Panc1 (cell line): ENCODE results near the gene KRT86. TPM values are rescaled to one million over a fixed set of nuclear protein-coding genes. Genes with fewer than 3 reads are reported as not detected.

Experiments
- ATAC-seq: fragments of 200-7000 bp; cut with Tn5 transposase; 2 replicates; pipeline ENCODE4 v1.9.1; 2020; ENCODE audit warnings: mild to moderate bottlenecking, moderate library complexity
- BruUV-seq: library from RNA; stranded (reverse); fragments of 400-500 nt; replicated peaks from 2 replicates; lab custom pipeline; 2021; lab: Mats Ljungman, UMichigan
- CTCF ChIA-PET: fragments of 300-600 bp; sonication (Branson Sonifier 250); formaldehyde crosslinking; loops from one replicate; lab custom pipeline; 2022; ENCODE audit warnings: antibody characterized with exemption; lab: Charles Lee
- POLR2A ChIA-PET: fragments of 300-600 bp; sonication (Branson Sonifier 250); formaldehyde crosslinking; loops from one replicate; lab custom pipeline; 2022; ENCODE audit warnings: antibody characterized with exemption; lab: Charles Lee
- DNase-seq: peaks from one replicate; pipeline ENCODE4 v3.0.0-alpha.2; 2010; ENCODE audit warnings: low read depth, low spot score
- H3K27ac ChIP-seq: 2 replicates; pipeline ENCODE4 v1.5.1; 2011; ENCODE audit warnings: mild to moderate bottlenecking, low read length, inconsistent platforms
- H3K27me3 ChIP-seq: fragments of 200-500 bp; sonication (Bioruptor generic); 2 replicates; pipeline ENCODE4 v1.6.0; 2014; ENCODE audit warnings: low read length, inconsistent platforms; ENCODE audit not compliant: control insufficient read depth, insufficient read depth
- H3K36me3 ChIP-seq: fragments of 200-500 bp; sonication (Bioruptor generic); 2 replicates; pipeline ENCODE4 v1.5.1; 2014; ENCODE audit warnings: inconsistent platforms, mild to moderate bottlenecking, low read length, moderate library complexity; ENCODE audit not compliant: control insufficient read depth, insufficient read depth
- H3K4me1 ChIP-seq: 2 replicates; pipeline ENCODE4 v1.5.1; 2011; ENCODE audit warnings: inconsistent platforms, mild to moderate bottlenecking, low read length, moderate library complexity; ENCODE audit not compliant: control insufficient read depth, insufficient read depth
- H3K4me3 ChIP-seq, 2 experiments: 2 replicates each; pipeline ENCODE4 v1.5.1; 2011 to 2012; ENCODE audit warnings: low read depth in 2 of 2, low read length in 2 of 2, mild to moderate bottlenecking in 2 of 2, inconsistent platforms in 1 of 2, moderate library complexity in 1 of 2
- H3K9me3 ChIP-seq: fragments of 200-500 bp; sonication (Bioruptor generic); 2 replicates; pipeline ENCODE4 v1.5.1; 2014; ENCODE audit warnings: low read depth, mild to moderate bottlenecking, inconsistent platforms, low read length, moderate library complexity; ENCODE audit not compliant: control insufficient read depth, insufficient read depth
- CTCF ChIP-seq: fragments of 450-650 bp; IDR thresholded peaks from 2 replicates; pipeline ENCODE4 v1.5.1; 2017; ENCODE audit warnings: mild to moderate bottlenecking
- POLR2AphosphoS5 ChIP-seq: IDR thresholded peaks from 2 replicates; pipeline ENCODE4 v1.6.1; 2012; ENCODE audit warnings: mild to moderate bottlenecking, low read depth, low read length, moderate library complexity
- REST ChIP-seq, 2 experiments: IDR thresholded peaks; 2 replicates each; pipeline ENCODE4 v1.6.1; 2011 to 2012; ENCODE audit warnings: low read depth in 2 of 2, control low read depth in 1 of 2, low read length in 1 of 2, mild to moderate bottlenecking in 1 of 2, moderate library complexity in 1 of 2; ENCODE audit not compliant: insufficient read depth in 1 of 2
- SIN3A ChIP-seq: IDR thresholded peaks from 2 replicates; pipeline ENCODE4 v1.6.1; 2012; ENCODE audit warnings: low read depth, mild to moderate bottlenecking, low read length, moderate library complexity, borderline replicate concordance; ENCODE audit not compliant: insufficient read depth
- TCF7L2 ChIP-seq: IDR thresholded peaks from 2 replicates; pipeline ENCODE4 v1.6.1; 2011; ENCODE audit warnings: mild to moderate bottlenecking, low read depth, low read length, inconsistent platforms
- in situ Hi-C: cut with HindIII; loops from 2 replicates; pipeline ENCODE4 v1.10.0; 2016; ENCODE audit warnings: low sequenced_read_pairs, low pct_unique_long_range_greater_than_20kb
- intact Hi-C: fragments of 100-400 bp; cut with micrococcal nuclease; formaldehyde crosslinking; loops from one replicate; pipeline ENCODE4 v1.10.0; 2022; ENCODE audit not compliant: unreplicated experiment
- total RNA-seq: library from RNA; stranded (reverse); gene quantifications from one replicate; pipeline ENCODE4 v1.2.1, GENCODE V29; 2021; ENCODE audit not compliant: unreplicated experiment

KRT86 gene
- total RNA-seq, 1 experiment from 2014 or later: 1.1 TPM

- intact Hi-C loops: no loop called here
- POLR2A ChIA-PET: interaction anchor here (0.6 kb wide), 1 partner anchor 37 kb away, joined by 3 read pairs; no protein-coding TSS in a partner anchor
These were observed 33.7 kb downstream of the KRT86 start for GRCh38 chr12:52307836-52308805.

More at GRCh38 chr12:52307836-52308805, 33.7 kb downstream of the KRT86 start:
- DNase-seq (no peak), ATAC-seq (peak; percentile 94)
- H3K9me3 ChIP-seq: no peaks in the 10 kb centered on the region
- H3K27me3 ChIP-seq: no peaks in the 10 kb centered on the region
- TF ChIP-seq REST (IDR thresholded peaks at IDR 0.05; ENCODE audit: insufficient read depth in 1 of 2, low read depth in 2 of 2, low read length in 1 of 2): no peak
- peak; percentile 34; the same call in 1 of the 2 replicates for TF ChIP-seq POLR2AphosphoS5
- no peak for TF ChIP-seq TCF7L2
- TF ChIP-seq SIN3A: 0 out of 2 replicates have a peak, but pooled peaks have one; percentile 49
- TF ChIP-seq CTCF: peak; percentile 31; the same call in 1 of the 2 replicates
- peak overlapping the region; percentile 71 for H3K27ac ChIP-seq
- no peaks in the 10 kb centered on the region for H3K36me3 ChIP-seq
- peak overlapping the region; percentile 46 to 59 for H3K4me3 ChIP-seq
- CTCF ChIA-PET: interaction anchor here (0.6 to 1.1 kb wide), 4 partner anchors 20 to 330 kb away, joined by 3 to 5 read pairs (median 4); no protein-coding TSS in a partner anchor
- peaks cover 10% of the 10 kb centered on the region for H3K4me1 ChIP-seq
- no TSS peak for BruUV-seq
- in situ Hi-C loops: no loop called here
